Esophagus squamous epithelium (tissue), 5 donors: ENCODE data around the gene RBPMS2. TPM values are rescaled to one million over a fixed set of nuclear protein-coding genes. Genes with fewer than 3 reads are reported as not detected.
A peak's percentile ranks its signal among the peaks of the same experiment; 100 is the strongest.

Source experiments
- DNase-seq: peaks from one replicate; lab custom pipeline; 2025; lab: John Stamatoyannopoulos, UW
- H3K27ac ChIP-seq, 4 donors: fragments of 200-600 bp; sonication (generic); one replicate each; pipeline ENCODE4 v1.5.1; 2016 to 2019; ENCODE audit warnings: mild to moderate bottlenecking in 1 of 4
- H3K27me3 ChIP-seq, 4 donors: fragments of 200-600 bp; sonication (generic); 1 replicate in 3 of 4; 2 replicates in 1 of 4; pipeline versions ENCODE4 v1.5.1 to v1.6.0; 2017 to 2021; ENCODE audit warnings: antibody characterized with exemption in 1 of 4
- H3K36me3 ChIP-seq, 3 donors: fragments of 200-600 bp; sonication (generic); one replicate each; pipeline ENCODE4 v1.5.1; 2016 to 2019
- H3K4me1 ChIP-seq, 3 donors: fragments of 200-600 bp; sonication (generic); one replicate each; pipeline ENCODE4 v1.5.1; 2017 to 2019
- H3K4me3 ChIP-seq, 4 donors: fragments of 200-600 bp; sonication (generic); 1 replicate in 3 of 4; 2 replicates in 1 of 4; pipeline ENCODE4 v1.5.1; 2016 to 2019; ENCODE audit warnings: mild to moderate bottlenecking in 2 of 4, moderate library complexity in 1 of 4
- H3K9me3 ChIP-seq, 3 donors: fragments of 200-600 bp; sonication (generic); one replicate each; pipeline ENCODE4 v1.5.1; 2016 to 2019
- POLR2A ChIP-seq, 4 donors: fragments of 450-650 bp; IDR thresholded peaks; one replicate each; pipeline ENCODE4 v1.6.1; 2017; ENCODE audit warnings: antibody characterized with exemption in 4 of 4, mild to moderate bottlenecking in 4 of 4, moderate library complexity in 3 of 4
- WGBS, 2 donors: methylation state at CpG; one replicate each; pipeline ENCODE4 v1.1.5; 2018; 5-methylcytosine and 5-hydroxymethylcytosine counted together
- intact Hi-C: fragments of 100-400 bp; cut with DNase I; formaldehyde crosslinking; loops from one replicate; pipeline ENCODE4 v1.15.0; 2022
- total RNA-seq, 4 donors: library from RNA; depleted of rRNA; stranded (reverse); fragments of >200 nt; gene quantifications; one replicate each; pipeline ENCODE4 v1.1.0, GENCODE V29; 2016
- TF ChIP-seq, protein P1 (sequence below), 6 experiments: fragments of 450-650 bp in 4 of 6; fragments of 200-600 bp in 2 of 6; sonication (generic) in 2 of 6; IDR thresholded peaks; one replicate each; pipeline ENCODE4 v1.5.1; 2016 to 2019; ENCODE audit warnings: antibody characterized with exemption in 6 of 6, mild to moderate bottlenecking in 4 of 6, moderate library complexity in 4 of 6
- donor health status: DM: yes; HTN: yes; CAD: no.

The RBPMS2 gene
- total RNA-seq, 4 donors from 2014 or later = 0.75 to 5.0 (median 1.3) TPM; not detected in 1

DNA sequence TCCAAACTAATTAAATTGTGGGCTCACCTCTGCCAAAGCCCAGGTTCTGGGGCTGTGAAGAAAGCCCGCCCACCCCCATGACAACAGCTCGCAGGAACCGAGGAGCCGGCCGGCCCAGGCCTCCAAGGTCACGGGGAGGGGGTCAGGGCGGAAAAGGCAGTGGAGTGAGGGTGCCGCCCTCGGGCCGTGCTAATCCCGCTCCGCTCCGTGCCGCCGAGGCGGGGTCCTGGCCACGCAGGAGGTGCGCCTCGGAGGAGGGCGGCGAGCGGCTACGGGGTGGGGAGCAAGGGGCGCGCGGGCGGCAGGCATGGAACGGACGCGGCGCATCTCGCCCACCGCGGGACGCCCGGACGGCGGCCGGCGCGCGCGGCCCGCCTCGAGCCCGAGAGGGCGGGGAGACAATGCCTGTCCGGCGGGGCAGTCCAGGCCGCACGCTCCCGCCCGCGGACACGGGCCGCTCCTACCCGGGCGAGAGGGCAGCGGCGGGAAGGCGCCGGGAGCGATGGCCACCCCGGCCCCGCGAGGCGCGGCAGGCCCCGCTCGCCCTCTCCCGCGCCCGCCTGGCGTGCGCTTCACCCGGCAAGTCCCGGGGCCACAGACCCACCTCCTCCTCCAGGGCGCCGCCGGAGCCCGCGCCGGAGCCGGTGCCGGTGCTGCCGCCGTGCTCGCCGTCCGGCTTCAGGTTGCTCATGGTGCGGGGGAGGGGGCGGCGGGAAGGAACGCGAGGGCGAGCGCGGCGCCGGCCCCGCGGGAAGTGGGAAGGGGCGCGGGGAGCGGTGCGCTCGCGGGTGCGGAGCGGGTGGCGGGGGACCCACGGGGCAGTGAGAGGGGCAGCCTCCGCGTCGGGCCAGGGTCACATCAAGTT, 528 bp downstream of the RBPMS2 start:
- WGBS, 2 donors = 0% methylated on average over 2 of the region's 115 CpGs; no CpG with 5 or more reads in 1 of the 2 donors
- intact Hi-C loops = no loop called here
- H3K27me3 ChIP-seq = peaks cover 0 to 45% (median 0%) of the 10 kb centered on the region in 4 donors

DNA sequence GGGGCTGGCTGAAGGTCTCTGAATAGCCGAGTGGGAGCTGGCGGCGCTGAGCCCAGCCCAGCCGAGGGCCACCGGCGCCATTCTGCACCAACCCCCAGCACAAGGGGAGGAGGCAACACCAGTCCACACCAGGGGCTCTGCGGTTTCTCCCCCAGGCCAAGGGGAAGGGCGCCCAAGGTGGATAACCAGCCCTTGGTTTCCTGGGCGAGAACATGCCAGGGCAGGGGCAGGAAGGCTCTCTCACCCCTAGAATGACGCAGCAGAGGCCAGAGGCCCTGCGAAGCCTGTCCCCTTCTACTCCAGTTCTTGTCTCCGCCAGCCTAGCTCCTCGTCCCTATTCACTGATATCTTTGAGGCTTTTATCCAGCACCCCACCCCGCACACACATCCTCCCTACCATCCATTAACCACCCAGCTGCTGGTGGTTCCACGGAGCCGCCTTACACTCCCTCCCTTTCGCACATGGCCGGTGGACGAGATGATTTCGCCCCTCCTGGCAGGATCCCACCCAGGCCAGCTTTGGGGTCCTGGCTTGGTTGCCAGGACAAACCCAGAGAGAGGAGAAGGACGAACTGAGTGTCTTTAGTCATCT, 1.3 kb downstream of the RBPMS2 start:
- peak overlapping the region; percentile 64 to 91 (median 78) for H3K27ac ChIP-seq
- intact Hi-C loops = no loop called here
- no peaks in the 10 kb centered on the region for H3K36me3 ChIP-seq
- H3K9me3 ChIP-seq = no peaks in the 10 kb centered on the region
- no peak for DNase-seq
- H3K4me1 ChIP-seq = peaks cover 0 to 24% (median 5%) of the 10 kb centered on the region in 3 donors
- no peak for TF ChIP-seq POLR2A (IDR thresholded peaks at IDR 0.05)
- TF ChIP-seq, protein P1, sequence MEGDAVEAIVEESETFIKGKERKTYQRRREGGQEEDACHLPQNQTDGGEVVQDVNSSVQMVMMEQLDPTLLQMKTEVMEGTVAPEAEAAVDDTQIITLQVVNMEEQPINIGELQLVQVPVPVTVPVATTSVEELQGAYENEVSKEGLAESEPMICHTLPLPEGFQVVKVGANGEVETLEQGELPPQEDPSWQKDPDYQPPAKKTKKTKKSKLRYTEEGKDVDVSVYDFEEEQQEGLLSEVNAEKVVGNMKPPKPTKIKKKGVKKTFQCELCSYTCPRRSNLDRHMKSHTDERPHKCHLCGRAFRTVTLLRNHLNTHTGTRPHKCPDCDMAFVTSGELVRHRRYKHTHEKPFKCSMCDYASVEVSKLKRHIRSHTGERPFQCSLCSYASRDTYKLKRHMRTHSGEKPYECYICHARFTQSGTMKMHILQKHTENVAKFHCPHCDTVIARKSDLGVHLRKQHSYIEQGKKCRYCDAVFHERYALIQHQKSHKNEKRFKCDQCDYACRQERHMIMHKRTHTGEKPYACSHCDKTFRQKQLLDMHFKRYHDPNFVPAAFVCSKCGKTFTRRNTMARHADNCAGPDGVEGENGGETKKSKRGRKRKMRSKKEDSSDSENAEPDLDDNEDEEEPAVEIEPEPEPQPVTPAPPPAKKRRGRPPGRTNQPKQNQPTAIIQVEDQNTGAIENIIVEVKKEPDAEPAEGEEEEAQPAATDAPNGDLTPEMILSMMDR (IDR thresholded peaks at IDR 0.05) = no peak
- H3K4me3 ChIP-seq = peak overlapping the region; percentile 50 to 86 (median 65)
- H3K27me3 ChIP-seq = peaks cover 0 to 45% (median 0%) of the 10 kb centered on the region in 4 donors
- WGBS, 2 donors = 47 to 92% methylated on average over 7 to 13 of the region's 21 CpGs

More for the DNA sequence above, 528 bp downstream of the RBPMS2 start:
- Histone ChIP-seq H3K27ac (peak overlapping the region; percentile 64 to 91 (median 78)), H3K4me3 (peak overlapping the region; percentile 50 to 86 (median 65)), H3K36me3 (no peaks in the 10 kb centered on the region), H3K9me3 (no peaks in the 10 kb centered on the region), H3K4me1 (peaks cover 0 to 24% (median 5%) of the 10 kb centered on the region in 3 donors)
- TF ChIP-seq, protein P1 (IDR thresholded peaks at IDR 0.05) = no peak
- TF ChIP-seq POLR2A (IDR thresholded peaks at IDR 0.05) = no peak
- no peak for DNase-seq

DNA sequence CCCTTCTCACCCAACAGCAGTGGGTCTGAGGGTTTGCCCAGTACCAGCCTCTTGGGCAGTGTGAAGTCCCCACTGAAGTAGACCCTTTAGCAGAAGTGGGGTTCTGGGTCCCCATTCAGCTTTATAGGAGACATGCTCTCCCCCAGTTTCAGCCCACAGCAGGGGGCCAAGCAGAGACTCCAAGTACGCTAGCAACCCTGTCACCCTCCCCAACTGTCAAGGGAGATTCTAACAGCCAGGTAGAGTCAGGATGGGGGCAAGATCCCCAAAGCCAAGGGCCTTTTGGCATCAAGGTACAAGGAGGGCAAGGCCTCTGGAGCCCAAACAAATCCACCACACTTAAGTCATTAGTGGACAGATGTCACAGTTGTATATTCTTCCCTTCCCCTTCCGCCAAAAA, 1.8 kb downstream of the RBPMS2 start:
- Histone ChIP-seq H3K36me3 (no peaks in the 10 kb centered on the region), H3K27me3 (peaks cover 0 to 45% (median 0%) of the 10 kb centered on the region in 4 donors), H3K4me1 (peaks cover 0 to 24% (median 5%) of the 10 kb centered on the region in 3 donors), H3K9me3 (no peaks in the 10 kb centered on the region), H3K27ac (peak overlapping the region in 3 of 4 donors; percentile 25 to 91 (median 87)), H3K4me3 (peak overlapping the region in 3 of 4 donors; percentile 50 to 86 (median 72))
- intact Hi-C loops = no loop called here
- no peak for DNase-seq
- WGBS, 2 donors = 100% methylated on average over 1 of the region's 2 CpGs; no CpG with 5 or more reads in 1 of the 2 donors
- TF ChIP-seq, protein P1 (IDR thresholded peaks at IDR 0.05) = no peak
- no peak for TF ChIP-seq POLR2A (IDR thresholded peaks at IDR 0.05)

DNA sequence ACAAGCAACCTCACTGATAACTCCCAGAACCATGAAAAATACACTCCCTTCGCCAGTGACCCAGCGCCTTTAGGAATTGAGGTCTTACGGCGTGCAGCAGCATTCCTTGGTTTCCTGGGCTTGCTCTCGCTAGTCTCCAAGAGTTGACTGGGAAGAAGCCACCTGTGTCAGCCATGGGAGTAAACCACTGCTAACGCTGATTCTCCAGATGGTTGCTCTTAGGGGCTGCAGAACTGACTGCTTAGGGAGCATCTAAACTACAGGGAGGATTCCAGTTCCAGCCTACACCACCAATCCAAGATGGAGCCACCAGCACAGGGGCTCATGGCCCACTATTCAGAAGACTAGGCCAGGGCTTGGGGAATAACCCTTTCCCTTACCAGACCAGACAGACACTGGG, 2.4 kb downstream of the RBPMS2 start:
- intact Hi-C loops = no loop called here
- peaks cover 0 to 45% (median 0%) of the 10 kb centered on the region in 4 donors for H3K27me3 ChIP-seq
- peaks cover 0 to 24% (median 5%) of the 10 kb centered on the region in 3 donors for H3K4me1 ChIP-seq
- TF ChIP-seq, protein P1 (IDR thresholded peaks at IDR 0.05) = no peak
- no peak for TF ChIP-seq POLR2A (IDR thresholded peaks at IDR 0.05)
- no peaks in the 10 kb centered on the region for H3K9me3 ChIP-seq
- peak overlapping the region in 2 of 4 donors; percentile 72 to 86 for H3K4me3 ChIP-seq
- H3K36me3 ChIP-seq = no peaks in the 10 kb centered on the region
- peak overlapping the region in 2 of 4 donors; percentile 25 to 91 for H3K27ac ChIP-seq
- 87 to 94% methylated on average over 3 to 6 of the region's 6 CpGs for WGBS, 2 donors
- no peak for DNase-seq
